GM12878 (cell line): ENCODE results near the gene CCN5.

ENCODE experiments used
- BACH1 ChIP-seq: fragments of 450-650 bp; IDR thresholded peaks from 2 replicates; pipeline ENCODE4 v1.6.1; 2017; ENCODE audit warnings: mild to moderate bottlenecking, borderline replicate concordance
- CBFB ChIP-seq: IDR thresholded peaks from 2 replicates; pipeline ENCODE4 v1.6.1; 2016; ENCODE audit warnings: antibody characterized with exemption, low read depth
- CBX3 ChIP-seq: fragments of 200-600 bp; sonication (generic); IDR thresholded peaks from 2 replicates; pipeline ENCODE4 v1.6.1; 2016; ENCODE audit warnings: low read depth, borderline replicate concordance
- CEBPB ChIP-seq, 2 experiments: fragments of 150-350 bp in 1 of 2; IDR thresholded peaks; 2 replicates each; pipeline ENCODE4 v1.6.1; 2012 to 2014; ENCODE audit warnings: low read depth in 2 of 2, low read length in 2 of 2, borderline replicate concordance in 1 of 2, inconsistent platforms in 1 of 2
- CTCF ChIP-seq, 3 experiments: IDR thresholded peaks in 2 of 3; conservative IDR thresholded peaks in 1 of 3; 2 replicates each; pipeline ENCODE4 v1.5.1; 2011; ENCODE audit warnings: low read depth in 3 of 3, low read length in 3 of 3, mild to moderate bottlenecking in 3 of 3, control low read depth in 2 of 3, moderate library complexity in 2 of 3, inconsistent platforms in 1 of 3, mixed read lengths in 1 of 3; ENCODE audit not compliant: control insufficient read depth in 2 of 3, insufficient read depth in 1 of 3; ENCODE audit errors: extremely low read depth in 1 of 3
- ESRRA ChIP-seq: IDR thresholded peaks from 2 replicates; pipeline ENCODE4 v1.6.1; 2012; ENCODE audit warnings: mild to moderate bottlenecking, low read length, improper control_type of control experiment
- FOXM1 ChIP-seq: IDR thresholded peaks from 2 replicates; pipeline ENCODE4 v1.6.1; 2012; ENCODE audit warnings: low read depth, mild to moderate bottlenecking, inconsistent platforms, low read length, moderate library complexity
- GABPA ChIP-seq: IDR thresholded peaks from 2 replicates; pipeline ENCODE4 v1.6.1; 2014; ENCODE audit warnings: antibody characterized with exemption, low read depth, mild to moderate bottlenecking, inconsistent platforms
- MYC ChIP-seq: IDR thresholded peaks from 2 replicates; pipeline ENCODE4 v1.6.1; 2011; ENCODE audit warnings: mild to moderate bottlenecking, low read length, moderate library complexity, inconsistent platforms; ENCODE audit not compliant: insufficient read depth, insufficient replicate concordance, insufficient read length, severe bottlenecking
- NRF1 ChIP-seq: conservative IDR thresholded peaks from 2 replicates; pipeline ENCODE4 v1.6.1; 2011; ENCODE audit warnings: mild to moderate bottlenecking, low read depth, low read length, improper control_type of control experiment
- PAX8 ChIP-seq: fragments of 450-650 bp; IDR thresholded peaks from 2 replicates; pipeline ENCODE4 v1.6.1; 2017; ENCODE audit warnings: mild to moderate bottlenecking, moderate library complexity
- SIN3A ChIP-seq: IDR thresholded peaks from 2 replicates; pipeline ENCODE4 v1.6.1; 2012; ENCODE audit warnings: low read depth, low read length, improper control_type of control experiment

- TF ChIP-seq FOXM1 = no peak
- TF ChIP-seq MYC = no peak
- no peak for TF ChIP-seq CTCF (IDR thresholded peaks at IDR 0.05 in 2 of 3, conservative IDR thresholded peaks at IDR 0.05 in 1 of 3; ENCODE audit: control insufficient read depth in 2 of 3, extremely low read depth in 1 of 3, insufficient read depth in 1 of 3, low read depth in 3 of 3, low read length in 3 of 3)
- TF ChIP-seq CEBPB (IDR thresholded peaks at IDR 0.05; ENCODE audit: borderline replicate concordance in 1 of 2, low read depth in 2 of 2, low read length in 2 of 2) = no peak
- no peak for TF ChIP-seq ESRRA
- TF ChIP-seq CBFB = no peak
- TF ChIP-seq CBX3 = no peak
- TF ChIP-seq GABPA = no peak
- TF ChIP-seq SIN3A = no peak
- no peak for TF ChIP-seq BACH1
- TF ChIP-seq NRF1 = no peak
- TF ChIP-seq PAX8 = no peak
Observed at GRCh38 chr20:44735816-44736169, 20.6 kb downstream of the CCN5 start.
